HK-2 (cell line): ENCODE data around the gene PGAM5.
"Not testable (repeated sequence)": the region's sequence is repeated elsewhere in the genome, so short reads cannot be mapped to it uniquely, and the experiment has no call there.

ENCODE experiments used
- DNase-seq: peaks from one replicate; pipeline ENCODE4 v3.0.0-alpha.2; 2018; ENCODE audit not compliant: unreplicated experiment

Gene PGAM5

GRCh38 chr12:132689227-132689626, 21.4 kb upstream of the PGAM5 start:
- no peak for DNase-seq

GRCh38 chr12:132690112-132690511, 20.5 kb upstream of the PGAM5 start:
- no peak for DNase-seq

- not testable (repeated sequence) for DNase-seq
Observed at GRCh38 chr12:132692030-132692429, 18.6 kb upstream of the PGAM5 start.

GRCh38 chr12:132694888-132695287, 15.8 kb upstream of the PGAM5 start:
- not testable (repeated sequence) for DNase-seq

GRCh38 chr12:132695431-132695830, 15.2 kb upstream of the PGAM5 start:
- no peak for DNase-seq

- DNase-seq = no peak
Observed at GRCh38 chr12:132698341-132698740, 12.3 kb upstream of the PGAM5 start.

GRCh38 chr12:132700212-132700822, 10.3 kb upstream of the PGAM5 start:
- DNase-seq = no peak

GRCh38 chr12:132702640-132703039, 8.0 kb upstream of the PGAM5 start:
- DNase-seq = no peak

GRCh38 chr12:132703641-132704040, 7.0 kb upstream of the PGAM5 start:
- DNase-seq = no peak

- DNase-seq = no peak
Observed at GRCh38 chr12:132707241-132707640, 3.4 kb upstream of the PGAM5 start.

- DNase-seq = no peak
Observed at GRCh38 chr12:132708150-132708549, 2.5 kb upstream of the PGAM5 start.

GRCh38 chr12:132710043-132710404, 618 bp upstream of the PGAM5 start:
- no peak for DNase-seq

GRCh38 chr12:132711080-132711843, 620 bp downstream of the PGAM5 start:
- no peak for DNase-seq

- DNase-seq = no peak
Observed at GRCh38 chr12:132713123-132713522, 2.5 kb downstream of the PGAM5 start.

- DNase-seq = no peak
Observed at GRCh38 chr12:132715874-132716273, 5.2 kb downstream of the PGAM5 start.

GRCh38 chr12:132716356-132716755, 5.7 kb downstream of the PGAM5 start:
- no peak for DNase-seq

- no peak for DNase-seq
Observed at GRCh38 chr12:132717011-132717410, 6.4 kb downstream of the PGAM5 start.

GRCh38 chr12:132717531-132718387, 7.1 kb downstream of the PGAM5 start:
- DNase-seq = no peak

- no peak for DNase-seq
Observed at GRCh38 chr12:132718644-132719043, 8.0 kb downstream of the PGAM5 start.

GRCh38 chr12:132719141-132719953, 8.7 kb downstream of the PGAM5 start:
- no peak for DNase-seq

GRCh38 chr12:132719954-132720324, 9.3 kb downstream of the PGAM5 start:
- no peak for DNase-seq
